NCI-H774 (cell line): Measurements from ENCODE around the gene TP53BP1.
"Not testable (repeated sequence)": the region's sequence is repeated elsewhere in the genome, so short reads cannot be mapped to it uniquely, and the experiment has no call there.

Experiments
- DNase-seq: peaks from one replicate; lab custom pipeline; 2025; lab: John Stamatoyannopoulos, UW

TP53BP1 gene

GRCh38 chr15:43492673-43493601 is at the start of gene TP53BP1:
TP53BP1 (minus strand) TSS chr15:43493156; CDS start chr15:43493043, 113 bp downstream.
- peak; percentile 92 for DNase-seq

GRCh38 chr15:43541785-43542184 is 48.8 kb upstream of the TP53BP1 start:
- no peak for DNase-seq

GRCh38 chr15:43538091-43538490 is 45.1 kb upstream of the TP53BP1 start:
- no peak for DNase-seq

- no peak for DNase-seq
These were observed 41.9 kb upstream of the TP53BP1 start for GRCh38 chr15:43534897-43535296.

GRCh38 chr15:43532826-43533225 is 39.9 kb upstream of the TP53BP1 start:
- not testable (repeated sequence) for DNase-seq

- DNase-seq, result no peak
These were observed 38.2 kb upstream of the TP53BP1 start for GRCh38 chr15:43531018-43531670.

- DNase-seq, result no peak
These were observed 36.8 kb upstream of the TP53BP1 start for GRCh38 chr15:43529587-43530345.

GRCh38 chr15:43529141-43529540 is 36.2 kb upstream of the TP53BP1 start:
- no peak for DNase-seq

- DNase-seq, result no peak
These were observed 35.6 kb upstream of the TP53BP1 start for GRCh38 chr15:43528542-43529007.

GRCh38 chr15:43527802-43528541 is 35.0 kb upstream of the TP53BP1 start:
- no peak for DNase-seq

- no peak for DNase-seq
These were observed 34.3 kb upstream of the TP53BP1 start for GRCh38 chr15:43527016-43527801.

- DNase-seq, result no peak
These were observed 33.4 kb upstream of the TP53BP1 start for GRCh38 chr15:43526261-43526930.

GRCh38 chr15:43525131-43525530 is 32.2 kb upstream of the TP53BP1 start:
- no peak for DNase-seq

- no peak for DNase-seq
These were observed 31.4 kb upstream of the TP53BP1 start for GRCh38 chr15:43524254-43524845.

GRCh38 chr15:43523646-43524045 is 30.7 kb upstream of the TP53BP1 start:
- no peak for DNase-seq

GRCh38 chr15:43522247-43522646 is 29.3 kb upstream of the TP53BP1 start:
- no peak for DNase-seq

GRCh38 chr15:43521419-43521818 is 28.5 kb upstream of the TP53BP1 start:
- no peak for DNase-seq

- DNase-seq, result no peak
These were observed 27.2 kb upstream of the TP53BP1 start for GRCh38 chr15:43520138-43520537.

- DNase-seq, result no peak
These were observed 26.2 kb upstream of the TP53BP1 start for GRCh38 chr15:43519196-43519595.
